Mesothelial cell of epicardium (in vitro differentiated cells): Measurements from ENCODE around the gene CGN. TPM values are rescaled to one million over a fixed set of nuclear protein-coding genes. Genes with fewer than 3 reads are reported as not detected.

Experiments used
- DNase-seq, 2 experiments: peaks; one replicate each; pipeline ENCODE4 v3.0.0; 2021; ENCODE audit warnings: low spot score in 2 of 2; ENCODE audit not compliant: unreplicated experiment in 2 of 2
- H3K27ac Mint-ChIP-seq: 2 replicates; pipeline ENCODE4 v1.8.0; 2021; ENCODE audit warnings: mixed read lengths
- H3K27me3 Mint-ChIP-seq: 2 replicates; pipeline ENCODE4 v1.8.0; 2021; ENCODE audit warnings: low read depth, mixed read lengths
- H3K36me3 Mint-ChIP-seq: 2 replicates; pipeline ENCODE4 v1.8.0; 2021; ENCODE audit warnings: mixed read lengths
- H3K4me1 Mint-ChIP-seq: 2 replicates; pipeline ENCODE4 v1.8.0; 2021; ENCODE audit warnings: mixed read lengths
- H3K4me3 Mint-ChIP-seq: 2 replicates; pipeline ENCODE4 v1.8.0; 2021; ENCODE audit warnings: mild to moderate bottlenecking, moderate library complexity, mixed read lengths
- H3K9me3 Mint-ChIP-seq: 2 replicates; pipeline ENCODE4 v1.8.0; 2021; ENCODE audit warnings: mixed read lengths
- total RNA-seq: library from RNA; stranded (reverse); gene quantifications from 3 replicates; pipeline ENCODE4 v1.2.1, GENCODE V29; 2021
- TF ChIP-seq, protein P1 (sequence below): fragments of 200-600 bp; sonication (generic); IDR thresholded peaks from one replicate; pipeline ENCODE4 v1.5.0; 2021; ENCODE audit warnings: antibody characterized with exemption; ENCODE audit not compliant: unreplicated experiment

CGN gene
- total RNA-seq, 1 donor from 2014 or later, result 38.9 TPM

DNA sequence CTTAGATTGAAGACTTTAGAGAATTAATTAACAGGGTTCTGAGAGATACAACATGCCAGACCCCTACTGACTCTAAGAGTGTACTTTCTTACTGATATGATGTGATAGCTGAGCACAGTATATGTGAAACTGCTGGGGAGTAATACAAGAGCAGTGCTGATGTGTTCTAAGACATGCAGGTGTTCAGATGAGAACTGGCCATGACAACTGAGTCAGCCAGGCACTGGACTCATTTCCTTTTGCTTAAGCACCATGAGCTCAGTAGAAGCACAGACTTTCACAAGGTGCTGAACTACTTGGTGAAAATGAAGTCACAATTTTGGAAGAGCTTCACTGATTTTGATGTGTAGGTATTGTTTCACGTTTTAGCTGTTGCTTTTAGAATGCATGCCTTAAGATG is 36.0 kb upstream of the CGN start:
- Mint-ChIP-seq H3K36me3 (no peaks in the 10 kb centered on the region), H3K27me3 (no peaks in the 10 kb centered on the region), H3K4me1 (peaks cover 21% of the 10 kb centered on the region), H3K27ac (peak overlapping the region; percentile 1), H3K4me3 (no peak overlapping the region), H3K9me3 (no peaks in the 10 kb centered on the region)
- DNase-seq, result no peak
- TF ChIP-seq, protein P1, sequence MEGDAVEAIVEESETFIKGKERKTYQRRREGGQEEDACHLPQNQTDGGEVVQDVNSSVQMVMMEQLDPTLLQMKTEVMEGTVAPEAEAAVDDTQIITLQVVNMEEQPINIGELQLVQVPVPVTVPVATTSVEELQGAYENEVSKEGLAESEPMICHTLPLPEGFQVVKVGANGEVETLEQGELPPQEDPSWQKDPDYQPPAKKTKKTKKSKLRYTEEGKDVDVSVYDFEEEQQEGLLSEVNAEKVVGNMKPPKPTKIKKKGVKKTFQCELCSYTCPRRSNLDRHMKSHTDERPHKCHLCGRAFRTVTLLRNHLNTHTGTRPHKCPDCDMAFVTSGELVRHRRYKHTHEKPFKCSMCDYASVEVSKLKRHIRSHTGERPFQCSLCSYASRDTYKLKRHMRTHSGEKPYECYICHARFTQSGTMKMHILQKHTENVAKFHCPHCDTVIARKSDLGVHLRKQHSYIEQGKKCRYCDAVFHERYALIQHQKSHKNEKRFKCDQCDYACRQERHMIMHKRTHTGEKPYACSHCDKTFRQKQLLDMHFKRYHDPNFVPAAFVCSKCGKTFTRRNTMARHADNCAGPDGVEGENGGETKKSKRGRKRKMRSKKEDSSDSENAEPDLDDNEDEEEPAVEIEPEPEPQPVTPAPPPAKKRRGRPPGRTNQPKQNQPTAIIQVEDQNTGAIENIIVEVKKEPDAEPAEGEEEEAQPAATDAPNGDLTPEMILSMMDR, result no peak

DNA sequence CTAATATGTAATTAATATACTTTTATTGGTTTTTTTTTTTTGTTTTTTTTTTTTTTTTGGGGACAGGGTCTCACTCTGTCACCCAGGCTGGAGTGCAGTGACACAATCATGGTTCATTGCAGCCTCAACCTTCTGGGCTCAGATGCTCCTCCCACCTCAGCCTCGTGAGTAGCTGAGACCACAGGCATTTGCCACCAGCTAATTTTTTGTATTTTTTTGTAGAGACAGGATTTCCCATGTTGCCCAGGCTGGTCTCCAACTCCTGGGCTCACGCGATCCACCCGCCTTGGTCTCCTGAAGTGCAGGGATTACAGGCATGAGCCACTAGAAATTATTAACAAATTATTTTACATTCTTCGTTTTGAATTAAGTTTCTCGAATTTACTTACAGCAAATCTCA is 35.1 kb upstream of the CGN start:
- Mint-ChIP-seq H3K36me3 (no peaks in the 10 kb centered on the region), H3K4me1 (peaks cover 21% of the 10 kb centered on the region), H3K27ac (no peak overlapping the region), H3K4me3 (no peak overlapping the region), H3K9me3 (no peaks in the 10 kb centered on the region), H3K27me3 (no peaks in the 10 kb centered on the region)
- DNase-seq, result no peak
- TF ChIP-seq, protein P1, result no peak

DNA sequence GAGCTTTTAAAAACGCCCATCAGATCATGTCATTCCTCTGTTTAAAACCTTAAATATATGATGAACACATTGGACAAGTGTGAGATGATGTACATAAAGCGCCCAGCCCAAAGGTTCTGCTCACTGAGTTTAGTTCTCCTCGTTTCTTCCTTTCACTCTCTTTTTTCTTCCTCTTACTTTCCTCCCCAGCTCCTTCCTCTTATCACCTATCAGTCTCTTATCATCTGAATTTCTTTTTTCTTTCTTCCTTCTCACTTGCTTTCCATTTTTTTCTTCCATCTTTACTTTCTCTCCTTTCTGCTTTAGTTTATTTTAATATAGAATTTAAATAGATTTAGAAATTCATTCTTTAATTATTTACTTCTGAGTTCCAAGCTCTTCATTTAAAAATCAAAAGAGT is 34.1 kb upstream of the CGN start:
- peaks cover 3% of the 10 kb centered on the region for H3K9me3 Mint-ChIP-seq
- no peak overlapping the region for H3K27ac Mint-ChIP-seq
- no peak for DNase-seq
- no peaks in the 10 kb centered on the region for H3K27me3 Mint-ChIP-seq
- TF ChIP-seq, protein P1, result no peak
- H3K4me3 Mint-ChIP-seq, result no peak overlapping the region
- peaks cover 1% of the 10 kb centered on the region for H3K36me3 Mint-ChIP-seq
- H3K4me1 Mint-ChIP-seq, result peaks cover 19% of the 10 kb centered on the region

DNA sequence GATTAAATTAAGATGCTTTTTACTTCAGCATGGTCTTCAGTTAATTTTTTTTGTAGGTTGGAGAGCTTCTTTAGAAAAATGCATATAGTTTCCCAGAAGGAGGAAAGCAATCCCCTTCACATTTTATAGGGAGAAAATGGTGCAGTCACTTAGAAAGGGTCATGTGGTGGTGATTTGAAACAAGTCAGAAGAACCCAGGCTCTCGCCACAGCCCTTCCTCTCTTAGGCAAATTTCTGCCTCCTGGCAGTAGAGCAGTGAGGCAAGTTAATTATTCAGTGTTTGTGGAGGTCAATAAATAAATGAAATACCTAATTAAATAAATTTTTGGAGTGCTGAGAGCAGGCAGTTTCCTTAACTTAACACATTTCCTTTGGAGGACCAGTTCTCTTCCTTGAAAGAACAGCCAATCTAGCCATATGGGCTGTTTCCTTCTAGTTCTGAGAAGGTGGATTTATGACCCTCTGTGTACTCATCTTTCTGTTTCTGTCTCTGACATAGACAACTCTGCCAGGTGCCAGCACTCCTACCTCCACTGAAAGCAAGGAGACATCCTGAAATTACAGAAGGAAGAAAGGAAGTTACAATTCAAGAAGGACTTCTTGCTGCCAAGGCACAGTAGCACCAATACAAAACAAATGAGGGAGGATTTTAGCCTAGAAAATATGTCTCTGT is 32.9 kb upstream of the CGN start:
- Mint-ChIP-seq H3K27me3 (no peaks in the 10 kb centered on the region), H3K9me3 (peaks cover 4% of the 10 kb centered on the region), H3K27ac (no peak overlapping the region), H3K4me3 (no peak overlapping the region), H3K4me1 (peaks cover 12% of the 10 kb centered on the region), H3K36me3 (peaks cover 1% of the 10 kb centered on the region)
- DNase-seq, result no peak
- TF ChIP-seq, protein P1, result no peak

DNA sequence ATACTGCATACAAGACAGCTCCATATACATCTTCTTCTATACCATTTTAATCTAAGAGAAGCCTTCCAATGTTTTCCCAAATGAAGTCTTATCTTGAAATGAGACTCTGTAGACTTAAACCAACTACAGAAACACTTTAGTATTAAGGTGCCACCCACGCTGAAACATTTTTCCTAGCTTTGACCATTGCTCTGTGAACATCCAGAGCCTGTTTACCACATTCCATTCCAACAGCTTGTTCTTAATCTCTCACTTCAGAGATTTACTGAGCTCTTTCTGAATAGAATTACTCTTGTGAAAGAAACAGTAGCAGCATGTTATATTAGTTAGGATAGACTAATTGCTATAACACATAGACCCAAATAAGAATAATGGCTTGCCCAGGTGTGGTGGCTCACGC is 32.3 kb upstream of the CGN start:
- H3K27ac Mint-ChIP-seq, result no peak overlapping the region
- no peak for DNase-seq

More for the DNA sequence above, 32.3 kb upstream of the CGN start:
- H3K27me3 Mint-ChIP-seq, result no peaks in the 10 kb centered on the region
- peaks cover 4% of the 10 kb centered on the region for H3K9me3 Mint-ChIP-seq
- no peak overlapping the region for H3K4me3 Mint-ChIP-seq
- TF ChIP-seq, protein P1, result no peak
- H3K36me3 Mint-ChIP-seq, result peaks cover 1% of the 10 kb centered on the region
- peaks cover 12% of the 10 kb centered on the region for H3K4me1 Mint-ChIP-seq
